ENCODE data around the gene VASN.

The VASN gene

DNA sequence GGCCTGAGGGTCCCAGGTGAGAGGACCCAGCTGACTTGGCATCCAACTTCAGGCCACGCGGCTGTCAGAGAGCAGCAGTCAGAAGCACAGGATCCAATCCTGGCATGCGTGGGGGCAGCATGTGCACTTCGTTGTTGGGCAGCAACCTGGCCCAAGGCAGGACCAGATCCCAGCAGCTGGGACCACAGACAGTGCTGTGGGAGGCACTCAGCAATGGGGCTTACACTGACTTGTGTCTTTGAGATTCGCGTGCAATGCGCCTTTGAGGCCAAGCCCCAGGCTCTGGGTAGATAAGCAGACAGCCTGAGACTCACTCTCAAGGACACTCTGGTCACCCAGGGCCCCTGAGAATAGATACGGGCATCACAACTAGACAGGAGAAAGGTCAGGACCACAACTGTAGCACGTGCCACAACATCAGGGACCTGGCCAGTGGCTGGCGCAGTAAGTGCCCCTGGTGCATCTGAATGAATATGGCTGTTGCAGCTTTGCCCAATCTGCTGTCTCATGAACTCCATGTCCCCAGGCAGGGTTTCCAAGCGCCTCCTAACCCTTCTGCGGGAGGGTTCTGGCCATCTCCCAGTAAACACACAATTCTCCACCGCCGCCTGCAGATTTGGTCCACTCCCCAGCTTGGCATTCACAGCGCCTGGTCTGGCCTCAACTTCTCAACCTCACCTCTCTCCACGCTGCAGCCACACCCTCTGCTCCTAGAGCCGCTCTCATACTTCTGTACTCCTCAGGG is 23.7 kb upstream of the VASN start:
- Histone ChIP-seq H3K27ac (replicated peaks; ENCODE audit: low read length) (no peak overlapping the region), H3K79me1 (ENCODE audit: low read depth, low read length) (peaks cover 22% of the 10 kb centered on the region), H3K4ac (ENCODE audit: low read length) (no peak overlapping the region), H2BK5ac (ENCODE audit: low read length) (no peak overlapping the region), H2AK5ac (ENCODE audit: low read depth, low read length) (no peak overlapping the region), H3K36me3 (replicated peaks in 1 of 2; ENCODE audit: control insufficient read depth in 2 of 2, insufficient read depth in 2 of 2, low read length in 2 of 2) (peaks cover 5 to 40% of the 10 kb centered on the region in 2 donors), H3K27me3 (ENCODE audit: control insufficient read depth in 3 of 3, insufficient read depth in 3 of 3, low read depth in 1 of 3, low read length in 3 of 3) (no peaks in the 10 kb centered on the region), H3K9ac (ENCODE audit: low read depth, low read length, poor library complexity) (no peak overlapping the region), H3K14ac (ENCODE audit: low read length) (no peak overlapping the region), H2BK12ac (ENCODE audit: low read length) (no peak overlapping the region), H2BK15ac (ENCODE audit: low read length) (no peak overlapping the region), H4K8ac (ENCODE audit: low read depth, low read length) (peak overlapping the region; percentile 17), H2AFZ (ENCODE audit: low read length) (no peak overlapping the region), H3K18ac (ENCODE audit: low read length) (no peak overlapping the region), H3K4me3 (ENCODE audit: low read length in 2 of 2) (no peak overlapping the region), H3K4me2 (ENCODE audit: insufficient read depth, low read length, poor library complexity, severe bottlenecking) (no peak overlapping the region), H2BK120ac (ENCODE audit: low read depth, low read length) (no peak overlapping the region), H3K23ac (ENCODE audit: low read depth, low read length, poor library complexity) (no peak overlapping the region), H3K9me3 (replicated peaks in 1 of 2; ENCODE audit: control insufficient read depth in 2 of 2, insufficient read depth in 1 of 2, low read depth in 1 of 2, low read length in 2 of 2) (peaks cover 0 to 4% of the 10 kb centered on the region in 2 donors), H3K4me1 (ENCODE audit: control insufficient read depth in 2 of 2, insufficient read depth in 1 of 2, low read depth in 1 of 2, low read length in 2 of 2) (peaks cover 2 to 4% of the 10 kb centered on the region in 2 donors), H4K91ac (ENCODE audit: low read depth, low read length, poor library complexity) (no peak overlapping the region)
- no peak for DNase-seq (ENCODE audit: low spot score)
- WGBS, 2 donors (ENCODE audit: extremely low coverage in 2 of 2, insufficient read length in 2 of 2, insufficient replicate concordance in 1 of 2) = no CpG with 5 or more reads among the region's 17 CpGs

DNA sequence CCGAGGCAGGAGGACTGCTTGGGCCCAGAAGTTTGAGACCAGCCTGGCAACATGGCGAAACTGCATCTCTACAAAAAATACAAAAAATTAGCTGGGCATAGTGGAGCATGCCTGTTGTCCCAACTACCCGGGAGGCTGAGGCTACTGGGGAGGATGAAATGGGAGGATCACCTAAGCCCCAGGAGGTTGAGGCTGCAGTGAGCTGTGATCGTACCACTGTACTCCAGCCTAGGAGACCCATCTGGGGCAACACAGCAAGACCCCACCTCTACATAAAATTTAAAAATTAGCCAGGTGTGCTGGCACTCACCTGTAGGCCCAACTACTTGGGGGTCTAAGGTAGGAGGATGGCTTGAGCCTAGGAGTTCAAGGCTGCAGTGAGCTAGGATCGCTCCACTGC is 22.3 kb upstream of the VASN start:
- H2BK120ac ChIP-seq (ENCODE audit: low read depth, low read length) = no peak overlapping the region
- no peak overlapping the region for H3K23ac ChIP-seq (ENCODE audit: low read depth, low read length, poor library complexity)
- H4K91ac ChIP-seq (ENCODE audit: low read depth, low read length, poor library complexity) = no peak overlapping the region
- H2BK12ac ChIP-seq (ENCODE audit: low read length) = no peak overlapping the region
- no peak overlapping the region for H3K9ac ChIP-seq (ENCODE audit: low read depth, low read length, poor library complexity)
- peaks cover 5 to 36% of the 10 kb centered on the region in 2 donors for H3K36me3 ChIP-seq (replicated peaks in 1 of 2; ENCODE audit: control insufficient read depth in 2 of 2, insufficient read depth in 2 of 2, low read length in 2 of 2)
- H2BK5ac ChIP-seq (ENCODE audit: low read length) = no peak overlapping the region
- H3K79me1 ChIP-seq (ENCODE audit: low read depth, low read length) = peaks cover 17% of the 10 kb centered on the region
- no peak overlapping the region for H2BK15ac ChIP-seq (ENCODE audit: low read length)
- H3K4me1 ChIP-seq (ENCODE audit: control insufficient read depth in 2 of 2, insufficient read depth in 1 of 2, low read depth in 1 of 2, low read length in 2 of 2) = peaks cover 2 to 4% of the 10 kb centered on the region in 2 donors
- H2AK5ac ChIP-seq (ENCODE audit: low read depth, low read length) = no peak overlapping the region
- no peak overlapping the region for H3K4me3 ChIP-seq (ENCODE audit: low read length in 2 of 2)
- H3K9me3 ChIP-seq (replicated peaks in 1 of 2; ENCODE audit: control insufficient read depth in 2 of 2, insufficient read depth in 1 of 2, low read depth in 1 of 2, low read length in 2 of 2) = peaks cover 0 to 4% of the 10 kb centered on the region in 2 donors
- H3K4me2 ChIP-seq (ENCODE audit: insufficient read depth, low read length, poor library complexity, severe bottlenecking) = no peak overlapping the region
- H3K14ac ChIP-seq (ENCODE audit: low read length) = no peak overlapping the region
- H2AFZ ChIP-seq (ENCODE audit: low read length) = no peak overlapping the region
- DNase-seq (ENCODE audit: low spot score) = no peak
- no peaks in the 10 kb centered on the region for H3K27me3 ChIP-seq (ENCODE audit: control insufficient read depth in 3 of 3, insufficient read depth in 3 of 3, low read depth in 1 of 3, low read length in 3 of 3)
- no peak overlapping the region for H3K18ac ChIP-seq (ENCODE audit: low read length)
- no peak overlapping the region for H4K8ac ChIP-seq (ENCODE audit: low read depth, low read length)
- H3K4ac ChIP-seq (ENCODE audit: low read length) = no peak overlapping the region
- WGBS, 2 donors (ENCODE audit: extremely low coverage in 2 of 2, insufficient read length in 2 of 2, insufficient replicate concordance in 1 of 2) = no CpG with 5 or more reads among the region's 5 CpGs
- no peak overlapping the region for H3K27ac ChIP-seq (replicated peaks; ENCODE audit: low read length)

DNA sequence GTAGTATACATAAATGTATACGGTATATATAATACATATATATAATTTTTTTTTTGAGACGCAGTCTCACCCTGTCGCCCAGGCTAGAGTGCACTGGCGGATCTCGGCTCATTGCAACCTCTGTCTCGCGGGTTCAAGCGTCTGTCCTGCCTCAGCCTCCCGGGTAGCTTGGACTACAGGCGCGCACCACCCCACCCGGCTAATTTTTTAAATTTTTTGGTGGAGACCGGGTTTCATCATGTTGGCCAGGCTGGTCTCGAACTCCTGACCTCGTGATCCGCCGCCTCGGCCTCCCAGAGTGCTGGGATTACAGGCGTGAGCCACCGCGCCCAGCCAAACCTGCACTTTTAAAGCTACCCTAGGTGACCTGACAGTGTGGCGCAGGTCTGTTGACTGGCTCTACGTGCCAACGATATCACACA is 21.3 kb upstream of the VASN start:
- no peak overlapping the region for H3K14ac ChIP-seq (ENCODE audit: low read length)
- no peak overlapping the region for H4K91ac ChIP-seq (ENCODE audit: low read depth, low read length, poor library complexity)
- peak overlapping the region; percentile 24 for H2AK5ac ChIP-seq (ENCODE audit: low read depth, low read length)
- peaks cover 15% of the 10 kb centered on the region for H3K79me1 ChIP-seq (ENCODE audit: low read depth, low read length)
- no peak overlapping the region for H4K8ac ChIP-seq (ENCODE audit: low read depth, low read length)
- H2AFZ ChIP-seq (ENCODE audit: low read length) = peak overlapping the region; percentile 86
- no peak overlapping the region for H3K18ac ChIP-seq (ENCODE audit: low read length)
- no peak overlapping the region for H3K4ac ChIP-seq (ENCODE audit: low read length)
- H3K4me2 ChIP-seq (ENCODE audit: insufficient read depth, low read length, poor library complexity, severe bottlenecking) = peak overlapping the region; percentile 59
- H3K36me3 ChIP-seq (replicated peaks in 1 of 2; ENCODE audit: control insufficient read depth in 2 of 2, insufficient read depth in 2 of 2, low read length in 2 of 2) = peaks cover 5 to 31% of the 10 kb centered on the region in 2 donors
- no peak overlapping the region for H2BK15ac ChIP-seq (ENCODE audit: low read length)
- no peak for DNase-seq (ENCODE audit: low spot score)
- H2BK5ac ChIP-seq (ENCODE audit: low read length) = no peak overlapping the region
- H2BK12ac ChIP-seq (ENCODE audit: low read length) = no peak overlapping the region
- no peak overlapping the region for H2BK120ac ChIP-seq (ENCODE audit: low read depth, low read length)
- peak overlapping the region; percentile 85 for H3K23ac ChIP-seq (ENCODE audit: low read depth, low read length, poor library complexity)
- no peaks in the 10 kb centered on the region for H3K27me3 ChIP-seq (ENCODE audit: control insufficient read depth in 3 of 3, insufficient read depth in 3 of 3, low read depth in 1 of 3, low read length in 3 of 3)
- H3K4me3 ChIP-seq (ENCODE audit: low read length in 2 of 2) = peak overlapping the region; percentile 74 to 94
- H3K4me1 ChIP-seq (ENCODE audit: control insufficient read depth in 2 of 2, insufficient read depth in 1 of 2, low read depth in 1 of 2, low read length in 2 of 2) = peaks cover 2 to 4% of the 10 kb centered on the region in 2 donors
- H3K27ac ChIP-seq (replicated peaks; ENCODE audit: low read length) = no peak overlapping the region
- WGBS, 2 donors (ENCODE audit: extremely low coverage in 2 of 2, insufficient read length in 2 of 2, insufficient replicate concordance in 1 of 2) = no CpG with 5 or more reads among the region's 24 CpGs
- H3K9me3 ChIP-seq (replicated peaks in 1 of 2; ENCODE audit: control insufficient read depth in 2 of 2, insufficient read depth in 1 of 2, low read depth in 1 of 2, low read length in 2 of 2) = no peaks in the 10 kb centered on the region
- peak overlapping the region; percentile 100 for H3K9ac ChIP-seq (ENCODE audit: low read depth, low read length, poor library complexity)

DNA sequence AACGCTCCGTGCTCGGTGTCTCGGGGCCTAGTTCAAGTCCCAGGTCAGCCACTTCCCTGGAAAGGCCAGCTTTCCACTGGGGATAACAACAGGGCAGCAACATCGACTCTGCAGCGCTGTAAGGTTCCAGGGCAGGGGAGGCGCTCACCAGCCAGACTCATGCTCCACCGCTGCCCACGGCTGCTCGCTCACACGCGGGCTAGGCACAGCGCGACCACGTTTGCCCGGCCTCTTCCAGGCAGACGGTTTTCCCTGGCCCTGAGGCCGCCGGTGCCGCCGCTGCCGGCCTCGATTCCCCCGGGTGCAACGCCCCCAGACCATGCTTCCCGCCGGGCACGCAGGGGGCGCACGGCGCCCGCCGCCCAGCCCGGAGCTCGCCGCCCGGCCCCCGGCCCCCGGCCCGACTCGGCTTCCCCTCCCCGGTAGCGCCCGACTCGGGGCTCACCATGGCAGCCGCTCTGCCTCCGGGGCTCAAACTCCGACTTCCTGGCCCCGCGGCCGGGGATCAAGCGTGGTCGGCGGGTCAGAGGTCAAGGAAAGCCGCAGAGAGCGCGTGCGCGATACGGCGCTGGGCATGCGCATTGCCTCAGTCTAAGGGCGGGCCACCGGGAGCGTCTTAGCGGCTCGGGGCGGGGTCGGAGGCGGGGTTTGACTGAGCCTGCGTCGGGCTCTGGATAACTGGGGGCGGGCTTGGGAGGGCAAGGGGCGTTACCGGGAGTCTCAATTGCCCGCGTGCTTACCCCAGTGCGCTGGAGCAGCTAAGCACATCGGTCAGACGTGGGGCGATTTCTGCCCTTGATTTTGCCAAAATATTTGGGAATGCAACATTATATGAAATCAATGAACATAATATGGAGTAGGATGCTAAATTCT is 20.6 kb upstream of the VASN start, which contains the start of gene PAM16:
Gene PAM16 (minus strand): TSS at position 535 of the 873 bp plus-strand sequence. CDS start 87 bp downstream, at position 448.
- peaks cover 2 to 4% of the 10 kb centered on the region in 2 donors for H3K4me1 ChIP-seq (ENCODE audit: control insufficient read depth in 2 of 2, insufficient read depth in 1 of 2, low read depth in 1 of 2, low read length in 2 of 2)
- H3K14ac ChIP-seq (ENCODE audit: low read length) = no peak within 1 kb of the TSS
- H2AK5ac ChIP-seq (ENCODE audit: low read depth, low read length) = peak within 1 kb of the TSS; percentile 24
- DNase-seq (ENCODE audit: low spot score) = peak; percentile 97
- H3K4me2 ChIP-seq (ENCODE audit: insufficient read depth, low read length, poor library complexity, severe bottlenecking) = peak within 1 kb of the TSS; percentile 59
- peak within 1 kb of the TSS; percentile 100 for H3K9ac ChIP-seq (ENCODE audit: low read depth, low read length, poor library complexity)
- no peaks in the 10 kb centered on the region for H3K9me3 ChIP-seq (replicated peaks in 1 of 2; ENCODE audit: control insufficient read depth in 2 of 2, insufficient read depth in 1 of 2, low read depth in 1 of 2, low read length in 2 of 2)
- peak within 1 kb of the TSS; percentile 86 for H2AFZ ChIP-seq (ENCODE audit: low read length)
- H2BK12ac ChIP-seq (ENCODE audit: low read length) = no peak within 1 kb of the TSS
- H2BK15ac ChIP-seq (ENCODE audit: low read length) = peak within 1 kb of the TSS; percentile 43
- no peak within 1 kb of the TSS for H3K4ac ChIP-seq (ENCODE audit: low read length)
- peak within 1 kb of the TSS; percentile 85 for H3K23ac ChIP-seq (ENCODE audit: low read depth, low read length, poor library complexity)
- no CpG with 5 or more reads among the region's 81 CpGs for WGBS, 2 donors (ENCODE audit: extremely low coverage in 2 of 2, insufficient read length in 2 of 2, insufficient replicate concordance in 1 of 2)
- no peaks in the 10 kb centered on the region for H3K27me3 ChIP-seq (ENCODE audit: control insufficient read depth in 3 of 3, insufficient read depth in 3 of 3, low read depth in 1 of 3, low read length in 3 of 3)
- peak within 1 kb of the TSS; percentile 74 to 94 for H3K4me3 ChIP-seq (ENCODE audit: low read length in 2 of 2)
- H4K91ac ChIP-seq (ENCODE audit: low read depth, low read length, poor library complexity) = peak within 1 kb of the TSS; percentile 90
- H3K18ac ChIP-seq (ENCODE audit: low read length) = peak within 1 kb of the TSS; percentile 94
- no peak within 1 kb of the TSS for H2BK120ac ChIP-seq (ENCODE audit: low read depth, low read length)
- peaks cover 5 to 26% of the 10 kb centered on the region in 2 donors for H3K36me3 ChIP-seq (replicated peaks in 1 of 2; ENCODE audit: control insufficient read depth in 2 of 2, insufficient read depth in 2 of 2, low read length in 2 of 2)
- no peak within 1 kb of the TSS for H2BK5ac ChIP-seq (ENCODE audit: low read length)
- peak within 1 kb of the TSS; percentile 56 for H3K27ac ChIP-seq (replicated peaks; ENCODE audit: low read length)
- H3K79me1 ChIP-seq (ENCODE audit: low read depth, low read length) = peaks cover 10% of the 10 kb centered on the region
- no peak within 1 kb of the TSS for H4K8ac ChIP-seq (ENCODE audit: low read depth, low read length)
